CD4-positive, alpha-beta T cell treated with Interleukin-17A for 1 hour (primary cell): ENCODE results near the gene IGSF23.
"Not testable (repeated sequence)": the region's sequence is repeated elsewhere in the genome, so short reads cannot be mapped to it uniquely, and the experiment has no call there.

ENCODE experiments used
- DNase-seq: peaks from one replicate; pipeline ENCODE4 v3.0.0-alpha.2; 2020

The IGSF23 gene

DNA sequence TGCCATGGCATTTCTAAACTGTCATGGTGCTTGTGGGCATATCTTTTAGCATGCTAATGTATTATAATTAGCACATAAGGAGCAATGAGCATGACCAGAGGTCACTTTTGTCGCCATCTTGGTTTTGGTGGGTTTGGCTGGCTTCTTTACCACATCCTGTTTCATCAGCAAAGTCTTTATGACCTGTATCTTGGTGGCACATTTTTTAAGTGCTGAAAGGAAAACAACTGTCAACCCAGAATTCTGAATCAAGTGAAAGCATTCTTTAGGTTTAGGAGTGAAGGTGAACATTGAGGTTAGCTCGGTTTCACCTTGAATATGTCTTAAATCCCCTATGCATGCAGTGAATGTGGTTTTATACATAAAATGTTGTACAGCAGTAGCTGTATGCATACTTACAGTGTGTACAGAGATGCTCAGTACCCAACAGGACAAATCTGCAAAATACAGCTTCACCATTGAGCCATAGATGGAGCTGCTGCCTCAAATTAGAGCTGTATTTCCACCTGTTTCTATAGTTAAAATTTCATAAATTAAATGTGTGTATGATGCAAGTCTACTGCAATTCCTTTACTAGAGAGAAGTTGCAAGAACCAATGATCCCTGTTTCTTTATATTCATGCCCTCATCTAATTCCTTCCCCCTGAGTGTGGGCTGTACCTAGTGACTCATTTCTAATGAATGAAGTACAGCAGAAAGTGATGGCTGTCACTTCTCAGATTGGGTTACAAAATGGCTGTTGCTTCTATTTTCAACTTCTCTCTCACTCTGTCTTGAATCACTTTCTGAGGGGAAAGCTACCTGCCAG is 25.2 kb upstream of the IGSF23 start:
- DNase-seq: no peak

DNA sequence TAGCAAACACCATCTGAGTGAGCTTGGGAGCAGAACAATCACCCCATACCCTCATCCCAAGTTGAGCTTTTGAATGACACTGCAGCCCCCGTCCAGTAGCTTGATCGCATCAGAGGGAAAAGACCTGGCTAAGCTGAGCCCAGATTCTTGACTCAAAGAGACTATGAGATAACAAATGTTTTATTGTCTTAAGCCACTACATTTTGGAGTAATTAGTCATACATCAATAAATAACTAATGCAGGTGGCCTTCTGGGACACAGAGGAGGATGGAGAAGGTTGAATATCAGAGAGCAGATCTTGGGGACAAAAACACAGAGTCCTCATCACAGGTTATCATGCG is 24.6 kb upstream of the IGSF23 start:
- DNase-seq: no peak

GRCh38 chr19:44590245-44591059 is 22.9 kb upstream of the IGSF23 start:
- DNase-seq: no peak

GRCh38 chr19:44591340-44591993 is 21.9 kb upstream of the IGSF23 start:
- DNase-seq: not testable (repeated sequence)

DNA sequence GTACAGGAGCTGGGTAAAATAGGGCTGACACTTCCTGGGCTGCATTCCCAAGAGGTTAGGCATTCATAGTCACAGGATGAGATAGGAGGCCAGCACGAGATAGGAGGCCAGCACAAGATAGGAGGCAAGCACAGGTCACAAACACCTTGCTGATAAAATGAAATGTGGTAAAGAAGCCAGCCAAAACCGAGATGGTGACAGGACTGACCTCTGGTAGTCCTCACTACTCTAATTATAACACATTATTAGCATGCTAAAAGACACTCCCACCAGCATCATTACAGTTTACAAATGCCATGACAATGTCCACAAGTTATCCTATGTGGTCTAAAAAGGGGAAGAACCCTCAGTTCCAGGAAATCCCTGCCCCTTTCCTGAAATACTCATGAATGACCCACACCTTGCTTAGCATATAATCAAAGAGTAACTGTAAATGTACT is 20.9 kb upstream of the IGSF23 start:
- no peak for DNase-seq

DNA sequence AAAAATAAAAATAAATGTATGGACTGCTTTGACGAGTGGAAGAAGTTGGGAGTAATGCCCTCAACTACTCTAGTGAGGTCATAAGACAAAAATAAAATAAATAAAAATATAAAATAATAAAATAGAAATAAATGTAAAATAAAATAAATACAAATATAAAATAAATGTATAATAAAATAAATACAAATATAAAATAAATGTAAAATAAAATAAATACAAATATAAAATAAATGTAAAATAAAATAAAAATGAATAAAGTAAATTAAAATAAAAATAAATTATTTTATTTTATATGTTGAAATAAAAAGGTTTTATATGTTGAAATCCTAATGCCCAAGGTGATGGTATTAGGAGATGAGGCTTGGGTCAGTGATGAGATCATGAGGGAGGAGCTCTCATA is 20.1 kb upstream of the IGSF23 start:
- DNase-seq: no peak

- DNase-seq: not testable (repeated sequence)
Observed at GRCh38 chr19:44593866-44594266, 19.5 kb upstream of the IGSF23 start.

GRCh38 chr19:44596428-44597130 is 16.8 kb upstream of the IGSF23 start:
- DNase-seq: no peak

DNA sequence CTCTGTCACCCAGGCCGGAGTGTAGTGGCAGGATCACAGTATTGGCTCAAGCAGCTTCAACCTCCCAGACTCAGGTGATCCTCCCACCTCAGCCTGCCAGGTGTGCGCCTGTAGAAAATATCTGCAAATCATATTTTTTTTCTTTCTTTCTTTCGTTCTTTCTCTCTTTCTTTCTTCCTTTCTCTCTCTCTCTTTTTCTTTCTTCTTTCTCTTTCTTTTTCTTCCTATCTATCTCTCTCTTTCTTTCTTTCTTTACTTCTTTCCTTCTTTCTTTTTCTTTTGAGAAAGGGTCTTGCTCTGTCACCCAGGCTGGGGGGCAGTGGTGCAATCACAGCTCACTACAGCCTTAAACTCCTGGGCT is 16.3 kb upstream of the IGSF23 start:
- DNase-seq: no peak

GRCh38 chr19:44598355-44598754 is 15.0 kb upstream of the IGSF23 start:
- no peak for DNase-seq

GRCh38 chr19:44598880-44599279 is 14.5 kb upstream of the IGSF23 start:
- DNase-seq: no peak

DNA sequence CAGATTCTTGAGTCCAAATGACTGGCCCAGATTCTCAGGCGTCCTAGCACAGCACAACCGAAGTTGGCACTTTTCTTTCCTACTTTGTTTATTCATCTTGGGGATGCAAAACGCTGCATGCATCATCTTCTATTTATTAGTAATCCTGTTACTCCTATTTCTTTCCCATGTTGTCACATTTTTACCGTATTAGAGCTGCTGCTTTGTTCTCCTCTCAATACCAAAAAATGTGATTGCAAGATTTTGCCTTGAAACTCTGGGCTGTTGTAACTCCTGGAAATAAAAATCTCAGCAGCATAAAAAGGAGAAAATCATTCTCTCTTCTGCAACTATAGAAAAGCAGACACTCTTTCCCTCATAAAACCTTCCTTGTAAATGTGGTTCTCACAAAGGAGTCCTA is 12.9 kb upstream of the IGSF23 start:
- no peak for DNase-seq

GRCh38 chr19:44602081-44602480 is 11.3 kb upstream of the IGSF23 start:
- DNase-seq: no peak

- no peak for DNase-seq
Observed at GRCh38 chr19:44603201-44603945, 10.0 kb upstream of the IGSF23 start.

- no peak for DNase-seq
Observed at GRCh38 chr19:44604241-44604640, 9.1 kb upstream of the IGSF23 start.

GRCh38 chr19:44605547-44605946 is 7.8 kb upstream of the IGSF23 start:
- DNase-seq: no peak

DNA sequence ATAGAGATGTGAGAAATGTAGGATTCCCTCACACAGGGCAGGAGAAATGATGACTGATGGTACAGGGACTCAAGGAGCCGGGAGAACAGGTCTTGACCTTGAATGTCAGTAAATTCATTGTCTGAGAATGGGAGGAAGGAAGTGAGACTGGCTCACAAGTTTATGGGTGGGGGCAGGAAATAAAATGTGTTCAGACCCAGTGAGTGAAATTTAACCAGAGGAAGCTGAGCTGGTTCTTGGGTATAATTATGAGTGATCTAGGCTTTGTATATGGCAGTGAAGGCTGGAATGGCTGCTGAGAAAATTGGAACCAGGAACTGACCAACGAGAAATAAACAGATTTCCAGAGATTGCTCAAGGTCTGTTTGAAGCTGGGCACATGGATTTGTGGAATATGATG is 6.3 kb upstream of the IGSF23 start:
- DNase-seq: no peak

DNA sequence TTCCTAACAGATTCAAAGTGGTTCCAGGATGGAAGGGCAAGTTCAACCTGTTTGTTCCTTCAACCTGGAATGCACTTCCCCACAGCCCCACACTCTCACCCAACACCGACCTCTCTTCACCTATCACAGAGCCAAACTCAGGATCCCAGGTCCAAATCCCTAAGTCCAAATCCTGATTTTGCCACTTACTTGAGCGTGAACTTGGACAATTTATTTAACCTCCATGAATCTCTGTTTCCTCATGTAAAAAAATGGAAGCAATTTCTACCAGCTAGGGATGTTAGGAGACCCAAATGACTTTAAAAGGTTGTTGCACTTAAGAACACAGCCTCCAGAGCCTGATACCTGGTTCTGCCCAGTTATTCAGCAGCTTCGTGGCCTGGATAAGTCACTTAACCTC is 5.4 kb upstream of the IGSF23 start:
- DNase-seq: no peak

DNA sequence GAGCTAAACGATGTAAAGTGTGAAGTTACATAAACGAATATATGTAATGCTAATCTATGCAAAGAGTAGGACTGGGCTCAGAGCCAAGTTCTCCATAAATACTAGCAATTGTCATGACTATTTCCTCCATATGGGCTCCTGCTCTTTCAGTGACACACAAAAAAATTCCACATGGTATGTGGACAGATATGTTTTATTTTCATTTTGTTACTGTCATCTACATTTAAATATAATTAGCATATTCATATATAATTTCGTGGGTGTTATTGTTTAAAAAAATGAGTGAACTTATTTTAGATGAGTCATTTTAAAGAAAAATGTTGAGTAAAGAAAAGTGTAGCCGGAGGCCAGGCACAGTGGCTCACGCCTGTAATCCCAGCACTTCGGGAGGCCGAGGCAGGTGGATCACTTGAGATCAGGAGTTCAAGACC is 5.0 kb upstream of the IGSF23 start:
- DNase-seq: no peak

DNA sequence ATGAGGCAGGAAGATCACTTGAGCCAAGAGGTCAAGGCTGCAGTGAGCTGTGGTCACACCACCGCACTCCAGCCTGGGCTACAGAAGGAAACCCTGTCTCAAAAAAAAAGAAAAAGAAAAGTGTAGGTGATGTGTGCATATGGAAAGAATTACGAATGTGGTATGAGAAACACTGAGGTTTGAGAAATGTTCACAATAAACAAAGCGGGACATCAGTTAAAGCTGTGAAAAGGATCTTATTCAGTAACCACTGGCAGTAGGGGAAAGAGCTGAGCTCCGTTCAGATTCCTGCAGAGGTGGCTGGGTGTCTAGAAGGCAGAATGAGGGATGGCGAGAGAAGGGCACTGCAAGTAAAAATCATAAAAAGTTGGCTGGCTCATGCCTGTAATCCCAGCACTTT is 4.1 kb upstream of the IGSF23 start:
- no peak for DNase-seq

DNA sequence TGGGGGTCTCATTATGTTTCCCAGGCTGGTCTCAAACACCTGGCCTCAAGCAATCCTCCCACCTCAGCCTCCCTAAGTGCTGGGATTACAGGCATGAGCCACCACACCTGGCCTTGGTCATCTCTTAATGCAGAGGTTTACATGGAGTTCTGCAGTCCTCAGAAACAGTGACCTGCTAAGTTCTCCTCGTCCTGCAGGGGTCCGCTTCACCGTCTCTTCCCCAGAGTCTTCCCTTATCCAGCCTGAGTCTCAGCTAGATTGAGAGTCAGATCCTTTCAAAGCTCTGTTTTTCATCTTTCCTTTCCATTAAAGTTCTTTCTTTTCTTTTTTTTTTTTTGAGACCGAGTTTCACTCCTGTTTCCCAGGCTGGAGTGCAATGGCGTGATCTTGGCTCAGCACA is 2.9 kb upstream of the IGSF23 start:
- not testable (repeated sequence) for DNase-seq

- DNase-seq: no peak
Observed at GRCh38 chr19:44611812-44612295, 1.5 kb upstream of the IGSF23 start.
